ENCODE measurements around the gene FAM193B.
A peak's percentile ranks its signal among the peaks of the same experiment; 100 is the strongest.

FAM193B gene

GRCh38 chr5:177601126-177601525 lies 46.8 kb upstream of the FAM193B start:
- DNase-seq (ENCODE audit: extremely low spot score) = no peak
- TF ChIP-seq ZNF384 (IDR thresholded peaks at IDR 0.05) (no peak), BHLHE40 (IDR thresholded peaks at IDR 0.05; ENCODE audit: borderline replicate concordance) (no peak), FOXK2 (IDR thresholded peaks at IDR 0.05) (no peak), HDGF (IDR thresholded peaks at IDR 0.05; ENCODE audit: borderline replicate concordance) (no peak), LEF1 (IDR thresholded peaks at IDR 0.05; ENCODE audit: borderline replicate concordance) (no peak), FOXM1 (IDR thresholded peaks at IDR 0.05; ENCODE audit: borderline replicate concordance) (no peak), NFRKB (IDR thresholded peaks at IDR 0.05) (no peak)
- TF ChIP-seq, protein P1, sequence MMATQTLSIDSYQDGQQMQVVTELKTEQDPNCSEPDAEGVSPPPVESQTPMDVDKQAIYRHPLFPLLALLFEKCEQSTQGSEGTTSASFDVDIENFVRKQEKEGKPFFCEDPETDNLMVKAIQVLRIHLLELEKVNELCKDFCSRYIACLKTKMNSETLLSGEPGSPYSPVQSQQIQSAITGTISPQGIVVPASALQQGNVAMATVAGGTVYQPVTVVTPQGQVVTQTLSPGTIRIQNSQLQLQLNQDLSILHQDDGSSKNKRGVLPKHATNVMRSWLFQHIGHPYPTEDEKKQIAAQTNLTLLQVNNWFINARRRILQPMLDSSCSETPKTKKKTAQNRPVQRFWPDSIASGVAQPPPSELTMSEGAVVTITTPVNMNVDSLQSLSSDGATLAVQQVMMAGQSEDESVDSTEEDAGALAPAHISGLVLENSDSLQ (IDR thresholded peaks at IDR 0.05) = no peak
- CTCF ChIA-PET = no interaction called here
- POLR2A ChIA-PET = interaction anchor here (1.6 kb wide), 1 partner anchor 9 kb away, joined by 5 read pairs; the partner anchor contains the start of gene TMED9

GRCh38 chr5:177600508-177601018 lies 46.2 kb upstream of the FAM193B start:
- no peak for DNase-seq (ENCODE audit: extremely low spot score)
- TF ChIP-seq ZNF384 (IDR thresholded peaks at IDR 0.05) (no peak), L3MBTL2 (conservative IDR thresholded peaks at IDR 0.05) (no peak), HDGF (IDR thresholded peaks at IDR 0.05; ENCODE audit: borderline replicate concordance) (no peak), ARNT (IDR thresholded peaks at IDR 0.05) (no peak), CTBP1 (IDR thresholded peaks at IDR 0.05; ENCODE audit: borderline replicate concordance) (no peak), SUZ12 (IDR thresholded peaks at IDR 0.05) (no peak), ELF4 (IDR thresholded peaks at IDR 0.05) (no peak), TARDBP (IDR thresholded peaks at IDR 0.05) (no peak), NFRKB (IDR thresholded peaks at IDR 0.05) (no peak), FOXA1 (IDR thresholded peaks at IDR 0.05) (no peak), SP1 (IDR thresholded peaks at IDR 0.05) (no peak), FOXM1 (IDR thresholded peaks at IDR 0.05; ENCODE audit: borderline replicate concordance) (no peak), BHLHE40 (IDR thresholded peaks at IDR 0.05; ENCODE audit: borderline replicate concordance) (no peak), FOXK2 (IDR thresholded peaks at IDR 0.05) (no peak), LEF1 (IDR thresholded peaks at IDR 0.05; ENCODE audit: borderline replicate concordance) (no peak)
- TF ChIP-seq, protein P1 (IDR thresholded peaks at IDR 0.05) = no peak
- POLR2A ChIA-PET = interaction anchor here (0.9 to 1.6 kb wide), 4 partner anchors 8 to 107 kb away, joined by 3 to 5 read pairs (median 4); partner anchors contain the start of gene TMED9
- CTCF ChIA-PET = interaction anchor here (0.6 kb wide), 1 partner anchor 77 kb away, joined by 3 read pairs; no protein-coding TSS in a partner anchor

GRCh38 chr5:177599731-177600507 lies 45.6 kb upstream of the FAM193B start, which contains the start of gene B4GALT7:
B4GALT7 (plus strand) TSS chr5:177600132; CDS start chr5:177600211, 79 bp downstream.
- peak; percentile 91 for DNase-seq (ENCODE audit: extremely low spot score)
- ChIA-PET CTCF (interaction anchor here (0.5 to 0.6 kb wide), 2 partner anchors 30 to 78 kb away, joined by 3 read pairs; no protein-coding TSS in a partner anchor), POLR2A (interaction anchor here (0.9 to 1.6 kb wide), 7 partner anchors 8 to 106 kb away, joined by 3 to 5 read pairs (median 4); partner anchors contain the start of genes PDLIM7 and TMED9)
- TF ChIP-seq FOXK2 (IDR thresholded peaks at IDR 0.05) = no peak
- TF ChIP-seq HDGF (IDR thresholded peaks at IDR 0.05; ENCODE audit: borderline replicate concordance) = no peak
- TF ChIP-seq L3MBTL2 (conservative IDR thresholded peaks at IDR 0.05) = no peak; the same call in 1 of the 2 replicates
- TF ChIP-seq SP1 (IDR thresholded peaks at IDR 0.05) = no peak
- TF ChIP-seq FOXM1 (IDR thresholded peaks at IDR 0.05; ENCODE audit: borderline replicate concordance) = peak; percentile 84
- TF ChIP-seq ELF4 (IDR thresholded peaks at IDR 0.05) = 0 out of 2 replicates have a peak, but pooled peaks have one; percentile 4
- TF ChIP-seq, protein P1 (IDR thresholded peaks at IDR 0.05) = no peak
- no peak for TF ChIP-seq SUZ12 (IDR thresholded peaks at IDR 0.05)
- no peak for TF ChIP-seq LEF1 (IDR thresholded peaks at IDR 0.05; ENCODE audit: borderline replicate concordance)
- peak; percentile 92 for TF ChIP-seq ARNT (IDR thresholded peaks at IDR 0.05)

DNA sequence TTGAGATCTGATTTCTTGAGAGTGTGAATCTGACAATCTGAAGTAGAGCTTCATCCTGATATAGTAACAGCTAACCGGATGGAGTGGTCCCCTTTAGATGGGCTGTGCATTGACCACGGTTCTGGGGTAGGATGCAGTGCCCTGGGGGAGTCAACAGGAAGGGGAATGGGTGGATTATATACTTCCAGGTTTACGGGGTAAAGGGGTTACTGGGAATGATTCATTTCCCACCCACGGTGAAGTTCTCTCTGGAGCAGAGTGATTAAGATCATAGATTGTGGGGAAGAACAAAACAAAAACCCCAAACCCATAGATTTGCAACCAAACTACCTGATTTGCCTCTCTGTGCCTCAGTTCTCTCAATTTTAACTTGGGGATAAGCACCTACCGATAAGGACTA lies 44.1 kb upstream of the FAM193B start:
- ChIA-PET POLR2A (interaction anchor here (1.2 to 1.5 kb wide), 2 partner anchors 10 to 101 kb away, joined by 3 read pairs; partner anchors contain the start of gene PDLIM7), CTCF (no interaction called here)
- DNase-seq (ENCODE audit: extremely low spot score) = no peak
- TF ChIP-seq NFRKB (IDR thresholded peaks at IDR 0.05) (no peak), SP1 (IDR thresholded peaks at IDR 0.05) (no peak), ZNF384 (IDR thresholded peaks at IDR 0.05) (no peak), L3MBTL2 (conservative IDR thresholded peaks at IDR 0.05) (no peak), FOXA1 (IDR thresholded peaks at IDR 0.05) (no peak), TARDBP (IDR thresholded peaks at IDR 0.05) (no peak), BHLHE40 (IDR thresholded peaks at IDR 0.05; ENCODE audit: borderline replicate concordance) (no peak), HDGF (IDR thresholded peaks at IDR 0.05; ENCODE audit: borderline replicate concordance) (no peak), FOXM1 (IDR thresholded peaks at IDR 0.05; ENCODE audit: borderline replicate concordance) (no peak), LEF1 (IDR thresholded peaks at IDR 0.05; ENCODE audit: borderline replicate concordance) (no peak)

DNA sequence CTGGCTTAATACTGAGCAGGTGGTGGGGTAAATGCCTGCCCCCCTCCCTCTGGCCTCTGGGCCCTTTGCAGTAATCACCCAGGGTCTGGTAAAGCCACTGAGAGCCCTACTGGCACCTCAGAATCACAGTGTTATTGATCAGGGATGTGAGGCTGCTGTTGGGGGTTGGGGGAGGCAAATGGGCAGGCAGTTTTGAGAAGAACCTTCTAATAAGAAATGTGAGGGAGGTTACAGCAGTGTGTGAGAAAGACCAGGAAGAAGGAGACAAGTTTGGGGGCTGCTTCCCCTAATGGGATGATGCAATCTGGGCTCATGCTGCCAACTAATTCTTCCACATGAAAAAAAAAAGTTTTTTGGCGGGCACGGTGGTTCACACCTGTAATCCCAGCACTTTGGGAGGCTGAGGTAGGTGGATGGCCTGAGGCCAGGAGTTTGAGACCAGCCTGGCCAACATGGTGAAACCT lies 42.4 kb upstream of the FAM193B start:
- POLR2A ChIA-PET = no interaction called here

More for the DNA sequence above, 42.4 kb upstream of the FAM193B start:
- TF ChIP-seq LEF1 (IDR thresholded peaks at IDR 0.05; ENCODE audit: borderline replicate concordance) (no peak), ARNT (IDR thresholded peaks at IDR 0.05) (no peak), FOXK2 (IDR thresholded peaks at IDR 0.05) (no peak), ZNF384 (IDR thresholded peaks at IDR 0.05) (no peak), CTBP1 (IDR thresholded peaks at IDR 0.05; ENCODE audit: borderline replicate concordance) (no peak), SUZ12 (IDR thresholded peaks at IDR 0.05) (no peak), NFRKB (IDR thresholded peaks at IDR 0.05) (no peak), FOXA1 (IDR thresholded peaks at IDR 0.05) (no peak), L3MBTL2 (conservative IDR thresholded peaks at IDR 0.05) (no peak), BHLHE40 (IDR thresholded peaks at IDR 0.05; ENCODE audit: borderline replicate concordance) (no peak), FOXM1 (IDR thresholded peaks at IDR 0.05; ENCODE audit: borderline replicate concordance) (no peak)
- no peak for DNase-seq (ENCODE audit: extremely low spot score)
- CTCF ChIA-PET = no interaction called here

All from HEK293T (cell line).